ENCODE results near the gene ARHGAP10. TPM values are rescaled to one million over a fixed set of nuclear protein-coding genes. Genes with fewer than 3 reads are reported as not detected.
"Not testable (repeated sequence)": the region's sequence is repeated elsewhere in the genome, so short reads cannot be mapped to it uniquely, and the experiment has no call there.

Gene ARHGAP10
- total RNA-seq, 1 donor from 2014 or later: 15.8 TPM

GRCh38 chr4:147996859-147997258 lies 265.0 kb downstream of the ARHGAP10 start:
- ATAC-seq: no peak

GRCh38 chr4:148000038-148000437 lies 268.1 kb downstream of the ARHGAP10 start:
- ATAC-seq: not testable (repeated sequence)

GRCh38 chr4:148004228-148004857 lies 272.5 kb downstream of the ARHGAP10 start:
- no peak for ATAC-seq

- no peak for ATAC-seq
Measured at GRCh38 chr4:148006001-148006400, 274.1 kb downstream of the ARHGAP10 start.

- peak; percentile 99 for ATAC-seq
Measured at GRCh38 chr4:148007314-148007760, 275.4 kb downstream of the ARHGAP10 start.

GRCh38 chr4:148007792-148008191 lies 275.9 kb downstream of the ARHGAP10 start:
- peak; percentile 52 for ATAC-seq

- ATAC-seq: no peak
Measured at GRCh38 chr4:148015058-148015457, 283.2 kb downstream of the ARHGAP10 start.

GRCh38 chr4:148015468-148015867 lies 283.6 kb downstream of the ARHGAP10 start:
- ATAC-seq: no peak

- ATAC-seq: no peak
Measured at GRCh38 chr4:148016063-148016637, 284.3 kb downstream of the ARHGAP10 start.

GRCh38 chr4:148017801-148018200 lies 285.9 kb downstream of the ARHGAP10 start:
- no peak for ATAC-seq

- no peak for ATAC-seq
Measured at GRCh38 chr4:148021686-148022085, 289.8 kb downstream of the ARHGAP10 start.

- no peak for ATAC-seq
Measured at GRCh38 chr4:148022975-148023374, 291.1 kb downstream of the ARHGAP10 start.

GRCh38 chr4:148023512-148024181 lies 291.8 kb downstream of the ARHGAP10 start:
- ATAC-seq: no peak

GRCh38 chr4:148025981-148026380 lies 294.1 kb downstream of the ARHGAP10 start:
- no peak for ATAC-seq

GRCh38 chr4:148027201-148027600 lies 295.3 kb downstream of the ARHGAP10 start:
- no peak for ATAC-seq

- no peak for ATAC-seq
Measured at GRCh38 chr4:148029781-148030180, 297.9 kb downstream of the ARHGAP10 start.

GRCh38 chr4:148030193-148030873 lies 298.4 kb downstream of the ARHGAP10 start:
- ATAC-seq: no peak

- no peak for ATAC-seq
Measured at GRCh38 chr4:148034813-148035212, 302.9 kb downstream of the ARHGAP10 start.

- ATAC-seq: no peak
Measured at GRCh38 chr4:148041606-148042329, 309.9 kb downstream of the ARHGAP10 start.

GRCh38 chr4:148044089-148044911 lies 312.4 kb downstream of the ARHGAP10 start:
- no peak for ATAC-seq

GRCh38 chr4:148044912-148045352 lies 313.0 kb downstream of the ARHGAP10 start:
- no peak for ATAC-seq

- ATAC-seq: no peak
Measured at GRCh38 chr4:148048598-148048997, 316.7 kb downstream of the ARHGAP10 start.

Data from esophagus mucosa (tissue), 1 donor.